ENCODE results near the gene UPP2. TPM values are rescaled to one million over a fixed set of nuclear protein-coding genes. Genes with fewer than 3 reads are reported as not detected.

UPP2 gene
- total and polyA plus RNA-seq, 2 of the 13 experiments (the other 11 are each of a cell fraction or from before 2014, with no cell fraction given), result 0.07 to 0.28 TPM

DNA sequence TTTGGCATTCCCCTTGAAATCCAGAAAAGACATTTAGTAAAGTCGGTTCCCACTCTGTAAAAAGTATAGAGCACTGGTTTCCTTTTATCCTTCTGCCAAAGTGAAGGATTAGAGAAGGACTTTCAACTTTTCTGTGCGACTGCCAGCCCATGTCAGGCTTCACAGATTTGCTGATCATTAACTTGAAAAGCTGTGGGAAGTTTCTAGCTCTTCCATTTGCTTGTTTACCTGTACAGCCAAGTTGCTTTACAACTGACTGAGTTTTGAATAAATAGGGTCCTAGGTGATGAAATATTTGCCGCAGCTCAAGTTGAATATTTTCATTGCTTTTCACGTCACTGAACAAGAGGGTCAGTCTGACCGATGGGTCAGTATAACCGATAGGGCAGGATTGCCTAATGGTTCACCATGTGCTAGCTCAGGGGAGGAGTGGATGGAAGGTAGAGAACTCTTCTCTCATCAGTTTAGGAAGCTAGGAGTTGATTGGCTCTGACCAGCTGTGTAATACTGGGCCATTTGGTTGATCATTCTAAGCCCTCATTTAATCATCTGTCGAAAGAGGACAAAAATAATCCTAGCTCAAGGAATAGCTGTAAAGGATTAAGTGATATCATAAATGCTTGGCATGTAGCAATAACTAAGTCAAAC lies 30.4 kb downstream of the UPP2 start:
- Histone ChIP-seq H3K27ac (ENCODE audit: extremely low read length, insufficient read depth, low read length) (peak overlapping the region; percentile 98), H2AFZ (ENCODE audit: low read length) (peak overlapping the region; percentile 9), H3K27me3 (ENCODE audit: control insufficient read depth in 1 of 2, insufficient read depth in 2 of 2, low read length in 2 of 2) (no peaks in the 10 kb centered on the region), H3K9me3 (ENCODE audit: low read length) (no peaks in the 10 kb centered on the region), H3K79me2 (ENCODE audit: insufficient read depth, low read length) (no peaks in the 10 kb centered on the region), H3K4me1 (ENCODE audit: insufficient read depth, low read length) (peaks cover 87% of the 10 kb centered on the region), H3K9ac (ENCODE audit: insufficient read depth, low read depth, low read length) (peak overlapping the region; percentile 79), H4K20me1 (ENCODE audit: insufficient read depth, low read length) (no peaks in the 10 kb centered on the region), H3K36me3 (replicated peaks in 1 of 2; ENCODE audit: control insufficient read depth in 1 of 2, insufficient read depth in 2 of 2, low read length in 2 of 2) (no peaks in the 10 kb centered on the region), H3K4me2 (ENCODE audit: low read depth, low read length) (peak overlapping the region; percentile 91), H3K4me3 (replicated peaks in 1 of 3; ENCODE audit: insufficient read depth in 1 of 3, low read depth in 2 of 3, low read length in 3 of 3) (peak overlapping the region in 2 of 3 experiments; percentile 35 to 56; a peak in 4 of 6 replicates)
- CTCF ChIA-PET (ENCODE audit: low intra/inter-chr PET ratio, low total read pairs), result no interaction called here
- 10% methylated on average over 7 of the region's 7 CpGs for WGBS (ENCODE audit: low lambda C conversion rate)
- intact Hi-C loops (cut with micrococcal nuclease; ENCODE audit: unreplicated experiment) (loop anchor here (1.0 to 5.0 kb wide), 4 partner anchors 35 to 255 kb away; partner anchors contain the start of gene ACVR1), in situ Hi-C loops (cut with HindIII; ENCODE audit: extremely low pct_ligation_motif_present, low pct_unique_long_range_greater_than_20kb) (no loop called here)
- BruUV-seq (replicated peaks), result no TSS peak
- POLR2A ChIA-PET, result interaction anchor here (0.6 to 3.0 kb wide), 21 partner anchors 9 to 326 kb away, joined by 3 to 26 read pairs (median 8); partner anchors contain the start of genes CCDC148, PKP4 and UPP2
- peak; percentile 75 for FAIRE-seq
- DNase-seq (ENCODE audit: low spot score), result peak; percentile 96
- ATAC-seq, result peak; percentile 79
- TF ChIP-seq, protein P1, sequence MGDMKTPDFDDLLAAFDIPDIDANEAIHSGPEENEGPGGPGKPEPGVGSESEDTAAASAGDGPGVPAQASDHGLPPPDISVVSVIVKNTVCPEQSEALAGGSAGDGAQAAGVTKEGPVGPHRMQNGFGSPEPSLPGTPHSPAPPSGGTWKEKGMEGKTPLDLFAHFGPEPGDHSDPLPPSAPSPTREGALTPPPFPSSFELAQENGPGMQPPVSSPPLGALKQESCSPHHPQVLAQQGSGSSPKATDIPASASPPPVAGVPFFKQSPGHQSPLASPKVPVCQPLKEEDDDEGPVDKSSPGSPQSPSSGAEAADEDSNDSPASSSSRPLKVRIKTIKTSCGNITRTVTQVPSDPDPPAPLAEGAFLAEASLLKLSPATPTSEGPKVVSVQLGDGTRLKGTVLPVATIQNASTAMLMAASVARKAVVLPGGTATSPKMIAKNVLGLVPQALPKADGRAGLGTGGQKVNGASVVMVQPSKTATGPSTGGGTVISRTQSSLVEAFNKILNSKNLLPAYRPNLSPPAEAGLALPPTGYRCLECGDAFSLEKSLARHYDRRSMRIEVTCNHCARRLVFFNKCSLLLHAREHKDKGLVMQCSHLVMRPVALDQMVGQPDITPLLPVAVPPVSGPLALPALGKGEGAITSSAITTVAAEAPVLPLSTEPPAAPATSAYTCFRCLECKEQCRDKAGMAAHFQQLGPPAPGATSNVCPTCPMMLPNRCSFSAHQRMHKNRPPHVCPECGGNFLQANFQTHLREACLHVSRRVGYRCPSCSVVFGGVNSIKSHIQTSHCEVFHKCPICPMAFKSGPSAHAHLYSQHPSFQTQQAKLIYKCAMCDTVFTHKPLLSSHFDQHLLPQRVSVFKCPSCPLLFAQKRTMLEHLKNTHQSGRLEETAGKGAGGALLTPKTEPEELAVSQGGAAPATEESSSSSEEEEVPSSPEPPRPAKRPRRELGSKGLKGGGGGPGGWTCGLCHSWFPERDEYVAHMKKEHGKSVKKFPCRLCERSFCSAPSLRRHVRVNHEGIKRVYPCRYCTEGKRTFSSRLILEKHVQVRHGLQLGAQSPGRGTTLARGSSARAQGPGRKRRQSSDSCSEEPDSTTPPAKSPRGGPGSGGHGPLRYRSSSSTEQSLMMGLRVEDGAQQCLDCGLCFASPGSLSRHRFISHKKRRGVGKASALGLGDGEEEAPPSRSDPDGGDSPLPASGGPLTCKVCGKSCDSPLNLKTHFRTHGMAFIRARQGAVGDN (CRISPR knock-in tag; IDR thresholded peaks at IDR 0.05), result no peak
- peak; percentile 72 for TF ChIP-seq YEATS4 (CRISPR knock-in tag; IDR thresholded peaks at IDR 0.05; ENCODE audit: borderline replicate concordance)
- 0 out of 2 replicates have a peak, but pooled peaks have one; percentile 24 for TF ChIP-seq CBFB (CRISPR knock-in tag; IDR thresholded peaks at IDR 0.05)
- TF ChIP-seq, protein P2, sequence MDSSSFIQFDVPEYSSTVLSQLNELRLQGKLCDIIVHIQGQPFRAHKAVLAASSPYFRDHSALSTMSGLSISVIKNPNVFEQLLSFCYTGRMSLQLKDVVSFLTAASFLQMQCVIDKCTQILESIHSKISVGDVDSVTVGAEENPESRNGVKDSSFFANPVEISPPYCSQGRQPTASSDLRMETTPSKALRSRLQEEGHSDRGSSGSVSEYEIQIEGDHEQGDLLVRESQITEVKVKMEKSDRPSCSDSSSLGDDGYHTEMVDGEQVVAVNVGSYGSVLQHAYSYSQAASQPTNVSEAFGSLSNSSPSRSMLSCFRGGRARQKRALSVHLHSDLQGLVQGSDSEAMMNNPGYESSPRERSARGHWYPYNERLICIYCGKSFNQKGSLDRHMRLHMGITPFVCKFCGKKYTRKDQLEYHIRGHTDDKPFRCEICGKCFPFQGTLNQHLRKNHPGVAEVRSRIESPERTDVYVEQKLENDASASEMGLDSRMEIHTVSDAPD (CRISPR knock-in tag; IDR thresholded peaks at IDR 0.05), result no peak; the same call in 1 of the 2 replicates
- 0 out of 2 replicates have a peak, but pooled peaks have one; percentile 71 for TF ChIP-seq NAIF1 (CRISPR knock-in tag; IDR thresholded peaks at IDR 0.05; ENCODE audit: borderline replicate concordance)
- TF ChIP-seq ZNF343 (CRISPR knock-in tag; IDR thresholded peaks at IDR 0.05), result 0 out of 2 replicates have a peak, but pooled peaks have one; percentile 78
- peak; percentile 51; the same call in 1 of the 2 replicates for TF ChIP-seq SP140L (CRISPR knock-in tag; IDR thresholded peaks at IDR 0.05; ENCODE audit: borderline replicate concordance)
- TF ChIP-seq FOXJ3 (CRISPR knock-in tag; IDR thresholded peaks at IDR 0.05; ENCODE audit: borderline replicate concordance), result peak; percentile 96; the same call in 1 of the 2 replicates
- TF ChIP-seq IRF2 (CRISPR knock-in tag; IDR thresholded peaks at IDR 0.05), result no peak
- no peak for TF ChIP-seq TAF15 (IDR thresholded peaks at IDR 0.05; ENCODE audit: low read depth, low read length, poor library complexity, severe bottlenecking)
- TF ChIP-seq, protein P3, sequence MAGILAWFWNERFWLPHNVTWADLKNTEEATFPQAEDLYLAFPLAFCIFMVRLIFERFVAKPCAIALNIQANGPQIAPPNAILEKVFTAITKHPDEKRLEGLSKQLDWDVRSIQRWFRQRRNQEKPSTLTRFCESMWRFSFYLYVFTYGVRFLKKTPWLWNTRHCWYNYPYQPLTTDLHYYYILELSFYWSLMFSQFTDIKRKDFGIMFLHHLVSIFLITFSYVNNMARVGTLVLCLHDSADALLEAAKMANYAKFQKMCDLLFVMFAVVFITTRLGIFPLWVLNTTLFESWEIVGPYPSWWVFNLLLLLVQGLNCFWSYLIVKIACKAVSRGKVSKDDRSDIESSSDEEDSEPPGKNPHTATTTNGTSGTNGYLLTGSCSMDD (CRISPR knock-in tag; IDR thresholded peaks at IDR 0.05), result no peak
- TF ChIP-seq NFYB (CRISPR knock-in tag; IDR thresholded peaks at IDR 0.05), result no peak
- TF ChIP-seq, protein P4, sequence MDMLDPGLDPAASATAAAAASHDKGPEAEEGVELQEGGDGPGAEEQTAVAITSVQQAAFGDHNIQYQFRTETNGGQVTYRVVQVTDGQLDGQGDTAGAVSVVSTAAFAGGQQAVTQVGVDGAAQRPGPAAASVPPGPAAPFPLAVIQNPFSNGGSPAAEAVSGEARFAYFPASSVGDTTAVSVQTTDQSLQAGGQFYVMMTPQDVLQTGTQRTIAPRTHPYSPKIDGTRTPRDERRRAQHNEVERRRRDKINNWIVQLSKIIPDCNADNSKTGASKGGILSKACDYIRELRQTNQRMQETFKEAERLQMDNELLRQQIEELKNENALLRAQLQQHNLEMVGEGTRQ (IDR thresholded peaks at IDR 0.05; ENCODE audit: low read depth, low read length), result no peak
- TF ChIP-seq, protein P4 (CRISPR knock-in tag; IDR thresholded peaks at IDR 0.05; ENCODE audit: borderline replicate concordance), result no peak
